ENCODE results near the gene PFDN6. TPM values are rescaled to one million over a fixed set of nuclear protein-coding genes. Genes with fewer than 3 reads are reported as not detected.

PFDN6 gene
- total RNA-seq, 1 experiment from 2014 or later = 101 TPM

- intact Hi-C loops (cut with micrococcal nuclease; ENCODE audit: unreplicated experiment) = no loop called here
- Histone ChIP-seq H3K27me3 (ENCODE audit: control insufficient read depth, insufficient read depth, low read length) (no peaks in the 10 kb centered on the region), H3K27ac (ENCODE audit: low read length) (no peak overlapping the region), H3K4me1 (ENCODE audit: control insufficient read depth, insufficient read depth, low read length) (peaks cover 55% of the 10 kb centered on the region), H3K4me3 (ENCODE audit: low read depth in 2 of 2, low read length in 2 of 2) (peak overlapping the region; percentile 45 to 60), H3K9me3 (ENCODE audit: control insufficient read depth, insufficient read depth, low read depth, low read length) (no peaks in the 10 kb centered on the region), H3K36me3 (ENCODE audit: control insufficient read depth, insufficient read depth, low read length) (peaks cover 16% of the 10 kb centered on the region)
- no TSS peak for BruUV-seq (replicated peaks)
- ATAC-seq (no peak), DNase-seq (ENCODE audit: low read depth, low spot score) (no peak)
- in situ Hi-C loops (cut with HindIII; ENCODE audit: low pct_unique_long_range_greater_than_20kb, low sequenced_read_pairs) = no loop called here
- no peak for TF ChIP-seq SIN3A (IDR thresholded peaks at IDR 0.05; ENCODE audit: borderline replicate concordance, insufficient read depth, low read depth, low read length)
- TF ChIP-seq, protein P1, sequence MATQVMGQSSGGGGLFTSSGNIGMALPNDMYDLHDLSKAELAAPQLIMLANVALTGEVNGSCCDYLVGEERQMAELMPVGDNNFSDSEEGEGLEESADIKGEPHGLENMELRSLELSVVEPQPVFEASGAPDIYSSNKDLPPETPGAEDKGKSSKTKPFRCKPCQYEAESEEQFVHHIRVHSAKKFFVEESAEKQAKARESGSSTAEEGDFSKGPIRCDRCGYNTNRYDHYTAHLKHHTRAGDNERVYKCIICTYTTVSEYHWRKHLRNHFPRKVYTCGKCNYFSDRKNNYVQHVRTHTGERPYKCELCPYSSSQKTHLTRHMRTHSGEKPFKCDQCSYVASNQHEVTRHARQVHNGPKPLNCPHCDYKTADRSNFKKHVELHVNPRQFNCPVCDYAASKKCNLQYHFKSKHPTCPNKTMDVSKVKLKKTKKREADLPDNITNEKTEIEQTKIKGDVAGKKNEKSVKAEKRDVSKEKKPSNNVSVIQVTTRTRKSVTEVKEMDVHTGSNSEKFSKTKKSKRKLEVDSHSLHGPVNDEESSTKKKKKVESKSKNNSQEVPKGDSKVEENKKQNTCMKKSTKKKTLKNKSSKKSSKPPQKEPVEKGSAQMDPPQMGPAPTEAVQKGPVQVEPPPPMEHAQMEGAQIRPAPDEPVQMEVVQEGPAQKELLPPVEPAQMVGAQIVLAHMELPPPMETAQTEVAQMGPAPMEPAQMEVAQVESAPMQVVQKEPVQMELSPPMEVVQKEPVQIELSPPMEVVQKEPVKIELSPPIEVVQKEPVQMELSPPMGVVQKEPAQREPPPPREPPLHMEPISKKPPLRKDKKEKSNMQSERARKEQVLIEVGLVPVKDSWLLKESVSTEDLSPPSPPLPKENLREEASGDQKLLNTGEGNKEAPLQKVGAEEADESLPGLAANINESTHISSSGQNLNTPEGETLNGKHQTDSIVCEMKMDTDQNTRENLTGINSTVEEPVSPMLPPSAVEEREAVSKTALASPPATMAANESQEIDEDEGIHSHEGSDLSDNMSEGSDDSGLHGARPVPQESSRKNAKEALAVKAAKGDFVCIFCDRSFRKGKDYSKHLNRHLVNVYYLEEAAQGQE (IDR thresholded peaks at IDR 0.05; ENCODE audit: insufficient read depth in 1 of 2, low read depth in 2 of 2, low read length in 1 of 2) = no peak
- no peak for TF ChIP-seq CTCF (IDR thresholded peaks at IDR 0.05)
- TF ChIP-seq TCF7L2 (IDR thresholded peaks at IDR 0.05; ENCODE audit: low read depth, low read length) = no peak
- no peak for TF ChIP-seq POLR2AphosphoS5 (IDR thresholded peaks at IDR 0.05; ENCODE audit: low read depth, low read length)
- ChIA-PET POLR2A (interaction anchor here (0.6 to 1.1 kb wide), 3 partner anchors 18 to 102 kb away, joined by 3 to 6 read pairs (median 5); no protein-coding TSS in a partner anchor), CTCF (interaction anchor here (0.7 to 1.4 kb wide), 4 partner anchors 13 to 109 kb away, joined by 3 to 6 read pairs (median 4); partner anchors contain the start of gene RGL2)
Measured at GRCh38 chr6:33317419-33317668, 27.9 kb downstream of the PFDN6 start.

- in situ Hi-C loops (cut with HindIII; ENCODE audit: low pct_unique_long_range_greater_than_20kb, low sequenced_read_pairs) (no loop called here), intact Hi-C loops (cut with micrococcal nuclease; ENCODE audit: unreplicated experiment) (no loop called here)
- Histone ChIP-seq H3K27ac (ENCODE audit: low read length) (peak within 1 kb of the TSS; percentile 89), H3K27me3 (ENCODE audit: control insufficient read depth, insufficient read depth, low read length) (no peaks in the 10 kb centered on the region), H3K4me1 (ENCODE audit: control insufficient read depth, insufficient read depth, low read length) (peaks cover 55% of the 10 kb centered on the region), H3K4me3 (ENCODE audit: low read depth in 2 of 2, low read length in 2 of 2) (peak within 1 kb of the TSS; percentile 60 to 67), H3K36me3 (ENCODE audit: control insufficient read depth, insufficient read depth, low read length) (peaks cover 18% of the 10 kb centered on the region), H3K9me3 (ENCODE audit: control insufficient read depth, insufficient read depth, low read depth, low read length) (no peaks in the 10 kb centered on the region)
- ChIA-PET POLR2A (interaction anchor here (0.6 to 1.1 kb wide), 4 partner anchors 10 to 1542 kb away, joined by 3 to 6 read pairs (median 3); no protein-coding TSS in a partner anchor), CTCF (interaction anchor here (0.6 to 1.4 kb wide), 7 partner anchors 14 to 383 kb away, joined by 3 to 6 read pairs (median 5); partner anchors contain the start of gene RGL2)
- ATAC-seq (peak; percentile 82), DNase-seq (ENCODE audit: low read depth, low spot score) (peak; percentile 94)
- BruUV-seq (replicated peaks) = no TSS peak
- no peak for TF ChIP-seq TCF7L2 (IDR thresholded peaks at IDR 0.05; ENCODE audit: low read depth, low read length)
- peak; percentile 80 for TF ChIP-seq POLR2AphosphoS5 (IDR thresholded peaks at IDR 0.05; ENCODE audit: low read depth, low read length)
Measured at GRCh38 chr6:33317669-33318425, 28.4 kb downstream of the PFDN6 start, which contains the start of gene ZBTB22. Gene ZBTB22, minus strand, starts transcription at chr6:33317744. Its CDS starts 828 bp downstream, at chr6:33316916.

Data from Panc1 (cell line).